BJ (cell line): ENCODE data around the gene SPRR4. TPM values are rescaled to one million over a fixed set of nuclear protein-coding genes. Genes with fewer than 3 reads are reported as not detected.

Source experiments
- CTCF ChIA-PET: fragments of 350-600 bp; formaldehyde crosslinking; extraction: SDS; loops from one replicate; lab custom pipeline; 2021; ENCODE audit warnings: antibody characterized with exemption, inconsistent platforms; lab: Yijun Ruan, JAX
- POLR2A ChIA-PET: fragments of 300-600 bp; sonication (Branson Sonifier 250); formaldehyde crosslinking; extraction: SDS; loops from one replicate; lab custom pipeline; 2021; ENCODE audit warnings: antibody characterized with exemption; lab: Charles Lee
- DNase-seq: peaks from one replicate; pipeline ENCODE4 v3.0.0-alpha.2; 2011; ENCODE audit warnings: low read depth
- H3K27me3 ChIP-seq: 2 replicates; pipeline ENCODE4 v1.6.0; 2011; ENCODE audit warnings: low read length; ENCODE audit not compliant: control insufficient read depth, insufficient read depth
- H3K36me3 ChIP-seq: 2 replicates; pipeline ENCODE4 v1.5.1; 2011; ENCODE audit warnings: low read length; ENCODE audit not compliant: control insufficient read depth, insufficient read depth
- H3K4me3 ChIP-seq: 2 replicates; pipeline ENCODE4 v1.5.1; 2011; ENCODE audit warnings: low read depth, mild to moderate bottlenecking, control low read depth, low read length
- CTCF ChIP-seq: IDR thresholded peaks from 2 replicates; pipeline ENCODE4 v1.5.1; 2011; ENCODE audit warnings: low read depth, mild to moderate bottlenecking, control low read depth, inconsistent platforms, low read length, moderate library complexity; ENCODE audit not compliant: insufficient read depth
- polyA plus RNA-seq: library from polyadenylated mRNA; depleted of rRNA; stranded (reverse); fragments of >200 nt; gene quantifications from 2 replicates; pipeline ENCODE4 v1.2.3, GENCODE V29; 2011

Gene SPRR4
- polyA plus RNA-seq, 1 experiment: not detected

- ChIA-PET POLR2A (no interaction called here), CTCF (no interaction called here)
- TF ChIP-seq CTCF: no peak
- H3K27me3 ChIP-seq: no peaks in the 10 kb centered on the region
- no peaks in the 10 kb centered on the region for H3K36me3 ChIP-seq
- no peak for DNase-seq
- no peak overlapping the region for H3K4me3 ChIP-seq
Observed at GRCh38 chr1:152982076-152982475, 11.6 kb downstream of the SPRR4 start.

GRCh38 chr1:152983234-152983633 lies 12.8 kb downstream of the SPRR4 start:
- H3K4me3 ChIP-seq: no peak overlapping the region
- H3K27me3 ChIP-seq: no peaks in the 10 kb centered on the region
- ChIA-PET POLR2A (no interaction called here), CTCF (no interaction called here)
- TF ChIP-seq CTCF: no peak
- H3K36me3 ChIP-seq: no peaks in the 10 kb centered on the region
- DNase-seq: no peak

GRCh38 chr1:152983743-152984142 lies 13.3 kb downstream of the SPRR4 start, which contains the start of gene SPRR1A:
SPRR1A (plus strand) TSS chr1:152984081; CDS start chr1:152985231, 1,150 bp downstream.
- Histone ChIP-seq H3K36me3 (no peaks in the 10 kb centered on the region), H3K27me3 (no peaks in the 10 kb centered on the region), H3K4me3 (no peak within 1 kb of the TSS)
- TF ChIP-seq CTCF: no peak
- POLR2A ChIA-PET: no interaction called here
- CTCF ChIA-PET: no interaction called here
- no peak for DNase-seq

- no peaks in the 10 kb centered on the region for H3K36me3 ChIP-seq
- DNase-seq: no peak
- ChIA-PET CTCF (no interaction called here), POLR2A (no interaction called here)
- H3K27me3 ChIP-seq: no peaks in the 10 kb centered on the region
- H3K4me3 ChIP-seq: no peak overlapping the region
- TF ChIP-seq CTCF: no peak
Observed at GRCh38 chr1:152986578-152986977, 16.1 kb downstream of the SPRR4 start.

GRCh38 chr1:152993186-152993585 lies 22.7 kb downstream of the SPRR4 start:
- CTCF ChIA-PET: no interaction called here
- TF ChIP-seq CTCF: no peak
- no peak overlapping the region for H3K4me3 ChIP-seq
- H3K27me3 ChIP-seq: no peaks in the 10 kb centered on the region
- DNase-seq: no peak
- POLR2A ChIA-PET: no interaction called here
- H3K36me3 ChIP-seq: no peaks in the 10 kb centered on the region
